RWPE2 (cell line): ENCODE results near the gene KIF1A.

Source experiments
- ATAC-seq: fragments of 200-7000 bp; cut with Tn5 transposase; 3 replicates; pipeline ENCODE4 v1.9.1; 2021; ENCODE audit warnings: low read depth
- DNase-seq: peaks from one replicate; pipeline ENCODE4 v3.0.0-alpha.2; 2020; ENCODE audit warnings: low spot score
- H3K27ac ChIP-seq: fragments of 450-650 bp; 2 replicates; pipeline ENCODE4 v1.5.1; 2017; ENCODE audit warnings: mild to moderate bottlenecking; ENCODE audit not compliant: poor library complexity, severe bottlenecking
- H3K27me3 ChIP-seq: fragments of 250-450 bp; sonication (Bioruptor Pico); 2 replicates; pipeline ENCODE4 v1.5.1; 2021; ENCODE audit warnings: mild to moderate bottlenecking, moderate library complexity; ENCODE audit not compliant: insufficient read depth, poor library complexity, severe bottlenecking
- H3K36me3 ChIP-seq: fragments of 250-450 bp; sonication (Bioruptor Pico); 2 replicates; pipeline ENCODE4 v1.5.1; 2020; ENCODE audit warnings: low read depth, mild to moderate bottlenecking, moderate library complexity
- H3K4me1 ChIP-seq: fragments of 250-450 bp; sonication (Bioruptor Pico); 2 replicates; pipeline ENCODE4 v1.5.1; 2021; ENCODE audit warnings: mild to moderate bottlenecking, moderate library complexity; ENCODE audit not compliant: insufficient read depth, poor library complexity, severe bottlenecking
- H3K4me3 ChIP-seq: fragments of 250-450 bp; sonication (Bioruptor Pico); 2 replicates; pipeline ENCODE4 v1.5.1; 2021; ENCODE audit warnings: mild to moderate bottlenecking, moderate library complexity; ENCODE audit not compliant: severe bottlenecking
- H3K9me3 ChIP-seq: fragments of 250-450 bp; sonication (Bioruptor Pico); 2 replicates; pipeline ENCODE4 v1.5.1; 2021; ENCODE audit warnings: mild to moderate bottlenecking, moderate library complexity; ENCODE audit not compliant: severe bottlenecking
- TF ChIP-seq, protein P1 (sequence below): fragments of 450-650 bp; IDR thresholded peaks from one replicate; pipeline ENCODE4 v1.5.1; 2017; ENCODE audit warnings: mild to moderate bottlenecking, moderate library complexity; ENCODE audit not compliant: poor library complexity, severe bottlenecking

KIF1A gene

GRCh38 chr2:240816584-240817495 is 3.2 kb downstream of the KIF1A start:
- ATAC-seq, result no peak
- Histone ChIP-seq H3K36me3 (no peaks in the 10 kb centered on the region), H3K4me1 (no peaks in the 10 kb centered on the region), H3K27ac (no peak overlapping the region), H3K9me3 (peaks cover 3% of the 10 kb centered on the region), H3K27me3 (peaks cover 40% of the 10 kb centered on the region), H3K4me3 (no peak overlapping the region)
- no peak for DNase-seq
- TF ChIP-seq, protein P1, sequence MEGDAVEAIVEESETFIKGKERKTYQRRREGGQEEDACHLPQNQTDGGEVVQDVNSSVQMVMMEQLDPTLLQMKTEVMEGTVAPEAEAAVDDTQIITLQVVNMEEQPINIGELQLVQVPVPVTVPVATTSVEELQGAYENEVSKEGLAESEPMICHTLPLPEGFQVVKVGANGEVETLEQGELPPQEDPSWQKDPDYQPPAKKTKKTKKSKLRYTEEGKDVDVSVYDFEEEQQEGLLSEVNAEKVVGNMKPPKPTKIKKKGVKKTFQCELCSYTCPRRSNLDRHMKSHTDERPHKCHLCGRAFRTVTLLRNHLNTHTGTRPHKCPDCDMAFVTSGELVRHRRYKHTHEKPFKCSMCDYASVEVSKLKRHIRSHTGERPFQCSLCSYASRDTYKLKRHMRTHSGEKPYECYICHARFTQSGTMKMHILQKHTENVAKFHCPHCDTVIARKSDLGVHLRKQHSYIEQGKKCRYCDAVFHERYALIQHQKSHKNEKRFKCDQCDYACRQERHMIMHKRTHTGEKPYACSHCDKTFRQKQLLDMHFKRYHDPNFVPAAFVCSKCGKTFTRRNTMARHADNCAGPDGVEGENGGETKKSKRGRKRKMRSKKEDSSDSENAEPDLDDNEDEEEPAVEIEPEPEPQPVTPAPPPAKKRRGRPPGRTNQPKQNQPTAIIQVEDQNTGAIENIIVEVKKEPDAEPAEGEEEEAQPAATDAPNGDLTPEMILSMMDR, result no peak

DNA sequence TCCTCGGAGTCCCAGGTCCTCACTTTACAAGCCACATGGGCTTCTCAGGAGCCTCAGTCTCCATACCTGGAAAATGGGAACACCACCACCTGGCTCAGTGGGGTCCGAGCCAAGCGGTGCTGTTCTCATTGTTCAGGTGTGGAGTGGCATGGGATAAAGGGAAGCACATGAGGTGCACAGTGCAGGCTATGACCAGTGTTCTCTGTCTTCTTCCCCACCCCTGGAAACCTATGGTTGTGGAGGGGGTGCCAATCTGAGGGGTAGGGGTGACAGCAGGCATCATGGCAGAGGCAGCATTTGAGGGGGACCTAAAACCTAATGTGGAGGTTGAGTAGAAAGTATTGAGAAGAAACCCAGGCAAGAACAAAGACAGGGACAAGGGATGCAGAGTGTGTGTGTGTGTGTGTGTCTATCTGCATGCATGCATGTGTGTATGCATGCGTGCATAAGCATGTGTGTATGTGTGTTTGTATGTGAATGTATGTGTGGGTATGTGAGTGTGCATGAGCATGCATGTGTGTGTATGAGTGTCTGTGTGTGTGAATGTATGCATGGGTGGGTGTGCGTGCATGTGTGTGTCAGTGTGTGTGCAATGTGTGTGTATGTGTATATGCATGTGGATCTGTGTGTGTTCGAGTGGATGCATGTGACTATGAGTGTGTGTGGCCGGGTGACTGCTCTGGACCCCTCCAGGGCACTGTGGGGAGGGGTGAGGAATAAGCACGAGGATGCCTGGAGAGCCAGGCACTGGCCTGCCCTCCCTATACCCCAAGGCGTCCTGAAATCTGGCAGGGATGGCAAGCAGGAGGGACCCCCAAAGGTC is 4.0 kb downstream of the KIF1A start:
- no peak overlapping the region for H3K27ac ChIP-seq
- ATAC-seq (no peak), DNase-seq (no peak)
- TF ChIP-seq, protein P1, result no peak
- peaks cover 3% of the 10 kb centered on the region for H3K9me3 ChIP-seq
- peaks cover 31% of the 10 kb centered on the region for H3K27me3 ChIP-seq
- H3K4me3 ChIP-seq, result no peak overlapping the region
- no peaks in the 10 kb centered on the region for H3K4me1 ChIP-seq
- no peaks in the 10 kb centered on the region for H3K36me3 ChIP-seq

DNA sequence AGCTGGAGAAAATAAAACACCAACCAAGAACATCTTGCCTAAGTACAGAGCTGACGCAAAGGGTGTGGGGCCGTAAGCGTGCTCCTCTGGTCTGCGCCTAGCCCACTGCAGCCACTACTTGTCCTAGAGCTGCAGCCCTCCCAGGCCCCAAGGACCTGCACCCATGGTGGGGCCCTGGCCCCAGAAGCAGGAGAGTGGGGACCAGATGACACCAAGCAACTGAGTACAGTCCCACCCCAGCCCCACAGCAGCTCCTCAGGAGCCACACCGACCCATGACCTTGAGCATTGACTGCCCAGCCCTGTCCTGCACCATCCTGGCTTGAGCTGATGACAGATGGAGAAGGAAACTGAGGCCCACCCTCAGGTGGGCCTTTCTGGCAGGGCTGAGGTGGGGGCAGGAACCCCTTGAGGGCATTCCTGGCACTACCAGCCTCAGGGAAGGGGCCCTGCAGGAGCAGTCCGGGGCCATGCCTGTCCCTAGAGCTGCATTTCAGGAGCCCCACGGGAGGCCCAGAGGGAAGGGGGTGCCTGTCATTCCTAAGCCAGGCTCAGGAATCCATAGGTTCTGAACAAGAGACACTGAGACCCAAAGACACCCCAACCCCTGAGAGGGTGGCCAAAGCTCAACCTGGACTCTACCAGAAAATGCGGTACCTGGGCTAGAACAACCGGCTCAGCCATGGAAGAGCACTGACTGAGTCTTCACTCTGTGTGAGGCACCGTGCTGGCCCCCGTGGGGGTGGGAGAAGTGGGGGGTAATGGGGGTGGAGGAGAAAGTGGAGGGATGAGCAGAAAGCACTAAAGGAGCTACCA is 4.9 kb downstream of the KIF1A start:
- Histone ChIP-seq H3K9me3 (peaks cover 3% of the 10 kb centered on the region), H3K4me3 (no peak overlapping the region), H3K27me3 (peaks cover 24% of the 10 kb centered on the region), H3K36me3 (no peaks in the 10 kb centered on the region), H3K27ac (no peak overlapping the region), H3K4me1 (no peaks in the 10 kb centered on the region)
- DNase-seq (no peak), ATAC-seq (no peak)
- TF ChIP-seq, protein P1, result no peak

DNA sequence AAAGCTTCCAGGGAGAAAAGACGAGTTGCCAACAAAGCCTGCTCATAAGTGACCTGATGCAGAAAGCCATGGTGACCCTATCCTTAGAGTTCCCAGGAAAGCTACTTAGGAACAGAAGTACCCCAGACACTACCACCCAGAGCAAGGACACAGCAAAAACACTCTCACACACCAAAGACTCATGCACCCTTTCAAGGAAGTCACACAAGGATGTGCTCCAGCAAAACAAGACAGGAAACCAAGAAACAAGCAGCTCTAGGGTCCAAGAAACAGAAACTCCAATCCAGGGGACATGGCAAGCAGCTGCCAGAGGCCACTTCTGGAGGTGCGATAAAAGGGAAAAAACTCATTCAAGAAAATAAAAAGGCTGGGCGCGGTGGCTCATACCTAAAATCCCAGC is 5.7 kb downstream of the KIF1A start:
- Histone ChIP-seq H3K27ac (no peak overlapping the region), H3K27me3 (peaks cover 18% of the 10 kb centered on the region), H3K9me3 (peaks cover 3% of the 10 kb centered on the region), H3K36me3 (no peaks in the 10 kb centered on the region), H3K4me1 (no peaks in the 10 kb centered on the region), H3K4me3 (no peak overlapping the region)
- DNase-seq (no peak), ATAC-seq (no peak)
- TF ChIP-seq, protein P1, result no peak
